ENCODE data around the gene FZD1.

FZD1 gene

DNA sequence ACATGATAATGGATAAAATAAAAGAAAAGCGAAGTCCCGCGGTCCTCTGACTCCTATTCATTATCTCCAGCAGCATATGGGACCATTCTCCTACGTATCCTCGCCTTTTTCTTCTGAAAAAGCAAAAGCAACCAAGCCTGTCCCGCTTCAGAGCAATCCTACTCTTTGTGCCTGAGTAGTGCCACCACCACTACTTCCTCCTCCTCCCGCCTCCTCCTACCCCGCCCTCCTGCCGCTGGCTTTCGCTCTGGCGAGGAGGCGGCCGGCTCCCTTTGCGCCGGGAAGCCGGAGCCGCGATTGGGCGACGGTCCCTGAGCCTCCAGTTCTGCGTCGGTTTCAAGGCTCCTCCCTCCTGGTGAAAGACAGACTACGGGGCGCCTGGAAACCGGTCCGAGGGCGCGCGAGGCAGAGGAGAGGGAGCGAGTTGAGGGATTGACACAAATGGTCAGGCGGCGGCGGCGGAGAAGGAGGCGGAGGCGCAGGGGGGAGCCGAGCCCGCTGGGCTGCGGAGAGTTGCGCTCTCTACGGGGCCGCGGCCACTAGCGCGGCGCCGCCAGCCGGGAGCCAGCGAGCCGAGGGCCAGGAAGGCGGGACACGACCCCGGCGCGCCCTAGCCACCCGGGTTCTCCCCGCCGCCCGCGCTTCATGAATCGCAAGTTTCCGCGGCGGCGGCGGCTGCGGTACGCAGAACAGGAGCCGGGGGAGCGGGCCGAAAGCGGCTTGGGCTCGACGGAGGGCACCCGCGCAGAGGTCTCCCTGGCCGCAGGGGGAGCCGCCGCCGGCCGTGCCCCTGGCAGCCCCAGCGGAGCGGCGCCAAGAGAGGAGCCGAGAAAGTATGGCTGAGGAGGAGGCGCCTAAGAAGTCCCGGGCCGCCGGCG, at the start of gene FZD1:
Gene FZD1 (plus strand): TSS at position 388 of the 878 bp plus-strand sequence. CDS start 448 bp downstream, at position 836.
- DNase-seq (ENCODE audit: low spot score) = peak; percentile 100

DNA sequence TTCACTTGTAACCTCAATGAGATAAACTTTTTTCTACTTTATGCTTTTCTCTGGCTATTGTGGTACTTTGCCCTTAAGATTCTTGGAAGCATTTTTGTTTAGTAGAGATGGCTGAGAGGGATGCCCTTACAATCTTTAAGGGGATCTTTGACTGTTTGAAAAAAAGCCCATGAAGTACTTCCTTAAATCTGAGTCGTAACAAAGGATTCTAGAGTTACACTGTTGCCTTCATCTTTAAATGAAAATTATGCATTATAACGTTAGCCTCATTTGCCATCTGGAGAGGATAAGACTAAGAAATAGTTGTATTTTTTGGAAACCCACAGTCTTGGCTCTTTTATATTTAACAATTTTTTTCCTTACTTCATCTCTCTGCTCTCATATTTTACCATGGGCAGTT, 37.8 kb upstream of the FZD1 start:
- no peak for DNase-seq (ENCODE audit: low spot score)

DNA sequence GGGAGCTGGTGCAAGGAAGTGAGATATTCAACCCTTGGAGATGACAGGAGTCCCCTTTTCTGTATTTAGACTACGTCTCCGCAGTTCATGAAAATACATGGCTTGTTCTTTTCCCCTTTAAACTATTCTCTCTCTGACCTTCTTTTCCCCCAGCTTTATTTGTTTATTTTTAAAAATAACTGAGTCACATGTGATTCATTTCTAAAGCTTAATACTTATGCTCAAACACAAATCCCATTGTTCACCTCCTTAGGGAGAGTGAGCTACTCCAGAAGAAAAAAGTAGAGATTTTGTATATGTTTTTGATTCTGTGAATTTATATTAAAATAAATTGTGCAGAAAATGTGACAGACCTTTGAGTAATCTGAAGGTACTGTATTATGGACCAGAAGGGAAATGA, 35.9 kb upstream of the FZD1 start:
- no peak for DNase-seq (ENCODE audit: low spot score)

DNA sequence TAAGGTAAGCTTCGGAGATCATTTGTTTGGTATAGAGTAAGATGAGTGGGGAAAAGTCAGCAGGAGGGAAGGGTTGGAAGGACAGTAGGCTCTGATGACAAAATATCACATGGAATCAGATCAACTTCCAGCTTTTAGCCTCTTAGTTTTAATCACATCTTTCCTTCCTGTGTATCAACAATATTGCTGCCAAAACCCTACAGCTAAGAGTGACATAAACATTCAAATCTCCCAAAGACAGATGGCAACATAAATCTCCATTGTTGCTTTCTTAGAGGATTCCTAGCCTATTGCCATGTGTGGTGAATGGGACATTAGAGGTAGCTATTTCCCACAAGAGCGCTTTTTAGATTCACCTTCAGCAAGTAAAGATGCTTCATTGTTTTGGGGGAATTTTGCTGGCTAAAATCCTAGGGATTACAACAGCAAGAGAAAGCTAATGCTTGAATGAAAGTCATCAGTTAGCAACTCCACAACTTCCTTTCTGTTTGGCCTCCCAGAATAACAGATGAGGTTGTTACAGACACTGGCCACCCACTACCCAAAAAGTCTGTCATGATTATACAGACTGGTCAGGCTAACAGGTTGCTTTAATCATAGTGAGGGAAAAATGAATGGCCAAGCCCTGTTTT, 35.2 kb upstream of the FZD1 start:
- DNase-seq (ENCODE audit: low spot score) = no peak

DNA sequence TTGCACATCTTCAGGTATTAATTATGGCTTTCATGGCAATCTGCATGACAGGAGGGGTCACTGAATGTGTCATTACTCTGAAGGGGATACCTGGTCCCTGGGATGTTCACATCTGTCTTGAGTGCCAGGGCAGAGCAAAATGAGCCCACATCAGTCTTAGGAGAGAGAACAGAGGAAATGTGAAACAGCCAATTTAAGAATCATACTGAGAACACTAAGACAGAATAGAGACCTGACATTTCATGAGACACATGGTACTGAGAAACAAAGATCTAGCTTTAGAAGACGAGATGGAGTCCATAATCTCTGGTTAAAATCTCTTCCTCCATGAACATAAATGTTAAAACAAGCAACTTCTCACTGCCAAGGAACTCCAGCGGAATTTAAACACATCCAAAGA, 34.1 kb upstream of the FZD1 start:
- DNase-seq (ENCODE audit: low spot score) = no peak

DNA sequence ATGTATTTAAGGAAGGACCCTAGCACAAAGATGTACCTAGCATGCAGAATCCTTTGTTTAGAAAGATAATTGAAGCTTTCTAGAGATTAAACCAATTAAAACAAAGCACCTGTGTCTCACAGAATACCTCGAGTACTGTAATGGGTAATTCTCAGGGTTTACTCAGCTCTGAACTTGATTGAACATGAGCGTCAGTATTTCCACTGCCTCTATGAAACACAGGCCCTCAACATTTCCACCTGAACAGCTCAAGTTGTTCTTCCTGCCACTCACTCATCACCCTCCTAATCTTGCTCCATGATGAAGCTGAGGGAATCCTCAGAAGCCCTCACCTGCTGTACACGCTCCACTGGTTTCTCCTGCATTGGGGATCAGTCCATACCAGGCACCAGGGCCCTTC, 33.7 kb upstream of the FZD1 start:
- DNase-seq (ENCODE audit: low spot score) = no peak

DNA sequence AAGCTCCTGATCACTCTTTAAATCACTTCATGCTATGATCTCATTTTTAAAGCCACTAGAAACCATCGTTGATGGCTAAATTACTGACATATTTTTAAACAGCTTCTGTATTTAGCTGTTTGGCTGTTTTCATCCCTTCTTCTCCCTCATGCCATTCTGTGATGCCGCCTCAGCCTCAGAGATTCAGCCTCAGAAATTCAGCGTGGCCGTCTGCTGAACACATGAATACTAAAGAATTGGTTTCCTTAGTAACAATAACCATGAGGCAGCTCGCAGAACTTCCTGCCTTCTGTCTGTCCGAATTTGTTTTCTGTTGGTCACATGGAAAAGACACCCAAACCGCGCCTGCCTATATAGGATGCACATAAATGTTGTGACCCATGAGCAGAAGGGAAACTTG, 31.0 kb upstream of the FZD1 start:
- DNase-seq (ENCODE audit: low spot score) = no peak

DNA sequence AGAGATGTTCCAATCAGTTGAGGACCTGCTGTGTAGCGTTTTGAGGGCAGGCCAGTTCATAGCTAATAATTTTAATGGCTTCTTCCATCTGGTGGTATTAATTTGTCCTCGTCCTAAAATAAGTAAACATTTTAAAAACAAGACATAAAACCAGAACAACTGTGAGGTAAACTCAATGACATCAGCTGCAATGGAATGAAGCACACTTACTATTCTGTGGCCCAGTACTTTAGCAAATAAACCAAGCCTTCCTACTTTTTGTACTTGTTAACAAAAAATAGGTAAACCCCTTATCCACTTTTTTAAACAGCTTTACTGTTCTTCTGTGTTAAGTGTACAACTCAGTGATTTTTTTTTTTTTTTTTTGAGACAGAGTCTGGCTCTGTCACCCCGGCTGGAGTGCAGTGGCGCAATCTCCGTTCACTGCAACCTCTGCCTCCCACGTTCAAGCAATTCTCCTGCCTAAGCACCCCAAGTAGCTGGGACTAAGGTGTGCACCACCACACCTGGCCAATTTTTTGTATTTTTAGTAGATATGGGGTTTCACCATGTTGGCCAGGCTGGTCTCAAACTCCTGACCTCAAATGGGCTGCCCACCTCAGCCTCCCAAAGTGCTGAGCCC, 28.9 kb upstream of the FZD1 start:
- DNase-seq (ENCODE audit: low spot score) = no peak

DNA sequence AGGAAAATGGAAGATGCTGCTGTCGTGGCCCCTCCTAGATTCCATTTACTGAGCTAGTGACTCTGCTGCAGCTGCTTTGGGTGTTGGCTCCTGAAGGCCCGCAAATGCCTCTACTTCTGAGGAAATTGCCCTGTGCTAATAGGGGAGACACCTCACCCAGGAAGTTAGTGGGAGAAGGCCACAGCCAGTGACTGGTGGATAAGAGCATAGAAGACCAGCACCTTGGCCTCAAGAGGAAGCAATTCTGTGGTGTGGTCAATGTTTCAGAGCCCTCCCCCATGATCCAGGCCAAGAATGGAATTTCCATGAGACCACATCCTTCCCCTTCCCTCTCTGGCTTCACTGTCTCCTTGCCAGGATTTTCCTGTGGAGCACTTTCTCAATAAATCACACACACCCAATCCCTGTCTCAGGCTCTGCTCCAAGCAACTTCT, 25.0 kb upstream of the FZD1 start:
- peak; percentile 99 for DNase-seq (ENCODE audit: low spot score)

DNA sequence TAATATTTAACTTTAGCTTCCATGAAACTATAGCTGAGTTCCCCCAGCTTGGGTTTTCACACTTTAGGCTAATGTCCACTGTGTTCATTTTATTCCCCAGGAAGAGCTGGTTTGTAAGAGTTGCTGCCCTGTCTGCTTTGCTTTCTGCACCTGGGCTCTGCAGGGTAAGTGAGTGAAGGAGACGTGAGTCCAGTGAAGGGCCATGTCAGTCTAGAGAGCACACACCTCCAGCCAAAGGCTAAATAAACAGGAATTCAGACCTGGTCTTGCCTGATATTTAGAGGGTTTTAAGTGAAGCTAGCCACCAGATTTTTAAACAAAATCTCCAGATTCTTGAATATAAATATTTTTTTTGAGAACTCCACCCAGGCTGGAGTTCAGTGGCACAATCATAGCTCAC, 24.5 kb upstream of the FZD1 start:
- peak; percentile 59 for DNase-seq (ENCODE audit: low spot score)

DNA sequence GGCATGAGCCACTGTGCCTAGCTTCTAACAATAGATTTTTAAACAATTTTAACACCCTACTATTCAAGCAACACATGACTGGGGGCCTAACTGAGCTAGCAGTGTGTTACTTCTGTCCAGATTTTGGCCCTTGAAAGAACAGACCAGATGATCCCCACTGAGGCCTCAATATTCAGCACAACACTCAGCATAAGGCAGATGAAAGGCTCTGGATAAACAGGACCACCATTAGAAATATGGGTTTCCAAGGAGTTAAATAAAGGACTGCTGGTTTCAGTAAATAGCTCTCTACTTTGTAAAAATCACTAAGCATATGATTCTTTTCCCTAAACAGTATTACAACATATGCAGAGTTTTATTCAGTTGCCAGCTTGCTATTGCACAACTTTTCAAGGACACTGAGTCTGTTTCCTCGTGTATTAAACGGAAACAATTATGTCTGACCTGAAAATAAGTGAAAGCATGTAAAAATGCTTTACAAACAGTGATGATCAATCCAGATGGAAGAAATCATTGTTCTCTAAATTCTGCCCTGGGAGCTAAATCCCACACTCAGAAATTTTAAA, 23.8 kb upstream of the FZD1 start:
- DNase-seq (ENCODE audit: low spot score) = no peak

DNA sequence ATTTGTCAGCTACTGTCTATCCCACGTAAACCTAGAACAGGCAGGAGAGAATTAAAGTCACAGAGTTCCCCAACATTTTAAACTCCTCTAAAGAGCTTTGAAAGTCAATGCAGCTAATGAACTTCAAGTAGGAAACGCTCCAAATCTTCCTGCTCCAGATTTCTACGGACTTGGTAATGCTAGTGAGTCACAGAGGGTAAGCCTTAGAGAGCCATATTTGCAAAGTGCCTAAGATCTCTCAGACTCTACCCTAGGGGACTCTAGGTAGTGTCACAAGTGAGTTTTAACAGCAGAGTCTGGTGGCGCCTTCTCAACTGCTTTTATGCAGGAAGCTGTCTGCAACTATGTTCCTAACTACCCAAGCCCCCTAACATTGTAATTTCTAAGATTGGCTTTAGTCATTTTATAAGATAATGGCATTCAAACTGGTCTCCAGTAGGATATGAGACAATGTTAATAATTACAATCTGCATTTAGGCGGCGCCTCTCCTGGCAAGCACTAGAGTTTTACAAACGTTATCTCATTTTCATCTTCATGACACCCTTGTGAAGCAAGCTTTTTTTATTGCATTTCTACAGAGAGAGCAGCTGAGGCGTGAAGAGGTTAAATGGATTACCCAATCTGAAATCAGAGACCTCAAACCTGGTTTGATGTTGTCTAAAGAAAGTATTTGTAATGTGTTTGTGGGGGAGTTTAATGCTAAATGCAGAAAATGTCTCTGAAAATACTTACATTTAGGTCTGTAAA, 22.0 kb upstream of the FZD1 start:
- DNase-seq (ENCODE audit: low spot score) = no peak

DNA sequence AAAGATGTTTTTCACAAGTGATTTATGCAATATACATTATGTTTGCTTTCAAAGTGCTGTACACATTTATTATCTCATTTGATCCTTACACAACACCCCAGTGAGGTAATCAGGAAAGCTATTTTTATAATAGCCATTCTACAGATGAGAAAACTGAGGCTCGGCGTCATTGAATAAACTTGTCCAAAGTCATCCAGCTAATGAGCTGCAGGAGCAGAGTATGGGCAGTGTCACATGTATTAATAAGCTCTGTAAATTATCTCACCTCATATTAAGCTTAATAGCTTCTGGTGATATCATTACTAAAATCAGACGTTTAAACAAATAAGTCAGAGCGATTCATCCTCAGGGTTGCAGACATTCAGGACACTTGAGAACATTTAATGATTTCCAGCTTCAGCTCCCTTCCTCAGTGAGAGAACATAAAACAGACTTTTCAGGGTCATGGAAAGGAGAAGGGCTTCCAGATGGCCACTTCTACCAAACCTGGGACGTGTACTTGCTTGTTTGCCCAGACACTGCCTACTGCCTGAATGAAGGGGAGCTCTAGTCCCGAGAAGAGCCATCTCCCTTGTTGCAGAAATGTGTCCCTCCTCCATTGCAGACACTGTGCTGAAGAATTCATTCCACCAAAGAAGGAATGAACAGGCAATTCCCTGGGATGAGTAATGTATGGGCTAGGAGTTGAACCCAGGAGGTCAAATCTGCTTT, 20.5 kb upstream of the FZD1 start:
- DNase-seq (ENCODE audit: low spot score) = no peak

DNA sequence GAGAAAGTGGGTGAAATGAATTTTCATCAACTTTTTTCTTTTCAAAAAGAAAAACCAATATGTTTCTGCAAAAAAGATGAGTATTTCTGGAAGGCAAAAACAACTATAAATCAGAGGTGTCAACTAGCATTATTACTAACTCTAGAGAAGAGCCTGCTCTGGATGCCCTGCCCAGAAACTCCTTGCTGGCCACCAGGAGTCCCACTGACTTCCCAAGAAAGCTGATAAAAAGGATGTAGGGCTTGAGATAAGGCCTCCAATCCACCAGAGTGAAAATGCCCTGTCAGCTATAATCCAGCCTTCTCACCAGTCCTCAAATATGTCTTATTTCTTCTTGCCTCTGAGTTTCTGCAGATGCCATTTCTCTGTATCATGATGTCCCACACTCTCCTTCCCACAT, 16.7 kb upstream of the FZD1 start:
- no peak for DNase-seq (ENCODE audit: low spot score)

DNA sequence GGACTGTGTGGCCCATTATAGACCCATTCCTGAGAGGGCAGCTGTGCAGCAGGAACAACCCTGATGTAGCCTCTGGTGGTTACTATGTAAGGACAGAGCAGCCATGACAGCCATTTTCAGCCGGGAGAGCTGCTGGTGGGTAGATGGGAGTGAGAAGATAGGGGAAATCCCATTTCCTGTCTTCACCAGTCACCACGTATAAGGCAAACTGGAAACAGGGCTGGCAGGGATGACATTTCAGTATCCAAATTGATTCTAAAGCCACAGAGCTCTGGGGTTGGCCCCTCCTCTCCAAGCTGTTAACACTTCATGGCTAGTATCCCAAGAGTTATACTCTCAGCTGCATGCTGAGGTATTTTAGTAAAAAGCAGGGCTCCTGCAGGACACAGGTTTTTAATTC, 15.2 kb upstream of the FZD1 start:
- DNase-seq (ENCODE audit: low spot score) = no peak

DNA sequence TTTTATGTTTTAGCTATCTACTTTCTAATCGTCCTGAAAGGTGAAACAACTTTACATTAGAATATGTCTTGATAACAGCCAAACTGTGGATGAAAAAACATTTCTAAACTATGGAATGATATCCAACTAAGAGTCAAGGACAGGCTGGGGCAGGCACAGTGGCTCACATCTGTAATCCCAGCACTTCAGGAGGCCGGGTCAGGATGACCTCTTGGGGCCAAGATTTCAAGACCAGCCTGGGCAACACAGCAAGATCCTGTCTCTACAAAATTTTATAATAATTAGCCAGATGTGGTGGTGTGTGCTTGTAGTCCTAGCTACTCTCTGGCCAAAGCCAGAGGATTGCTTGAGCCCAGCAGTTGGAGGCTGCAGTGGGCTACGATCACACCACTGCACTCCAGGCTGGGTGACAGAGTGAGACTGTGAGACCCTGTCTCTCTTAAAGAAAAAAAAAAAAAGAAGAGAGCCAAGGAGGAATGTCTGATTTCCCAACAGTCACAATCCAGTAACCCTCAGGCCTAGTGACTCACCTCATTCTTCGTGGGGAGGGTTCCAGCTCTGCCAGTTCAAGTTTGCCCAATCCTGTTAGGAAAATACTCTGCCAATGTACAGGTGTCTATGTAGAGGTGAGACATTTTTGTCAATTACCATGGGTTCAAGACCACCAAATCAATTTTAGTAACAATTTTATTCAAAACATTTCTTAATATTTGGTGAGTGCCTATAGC, 14.6 kb upstream of the FZD1 start:
- no peak for DNase-seq (ENCODE audit: low spot score)

DNA sequence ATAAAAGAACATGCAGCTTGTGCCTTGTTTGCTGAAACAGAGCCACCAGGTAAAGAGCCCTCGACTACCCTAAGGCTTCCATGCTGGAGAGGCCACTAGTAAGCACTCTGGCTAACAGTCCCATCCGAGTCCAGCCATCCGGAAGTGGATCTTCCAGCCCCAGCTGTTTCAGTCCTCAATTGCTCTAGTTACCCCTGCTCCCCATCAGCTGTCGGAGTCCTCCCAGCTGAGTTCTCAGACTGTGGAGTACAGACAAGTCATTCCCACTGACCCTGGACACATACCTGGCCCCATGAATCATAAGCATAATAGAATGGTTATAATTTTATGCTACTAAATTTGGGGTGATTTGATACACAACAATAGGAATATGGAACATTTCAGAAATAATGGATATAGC, 13.5 kb upstream of the FZD1 start:
- no peak for DNase-seq (ENCODE audit: low spot score)

DNA sequence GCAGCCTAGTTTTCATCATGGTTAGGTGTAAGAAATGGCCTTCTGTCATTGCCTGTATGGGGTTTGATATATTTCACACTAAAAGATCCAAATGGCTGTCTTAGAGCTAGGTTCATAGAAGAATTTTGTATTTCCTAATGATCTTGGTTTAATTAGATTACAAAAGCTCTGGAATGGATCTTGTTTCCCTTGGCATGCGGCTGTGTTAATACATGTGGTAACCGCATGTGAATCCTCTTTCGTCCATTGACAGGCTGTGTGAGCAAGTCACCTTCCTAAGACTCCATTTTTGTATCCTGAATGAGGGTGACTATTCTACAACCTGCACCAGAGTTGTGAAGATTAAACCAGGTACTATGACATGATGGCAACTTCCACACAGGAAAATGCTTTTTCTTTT, 12.4 kb upstream of the FZD1 start:
- no peak for DNase-seq (ENCODE audit: low spot score)

DNA sequence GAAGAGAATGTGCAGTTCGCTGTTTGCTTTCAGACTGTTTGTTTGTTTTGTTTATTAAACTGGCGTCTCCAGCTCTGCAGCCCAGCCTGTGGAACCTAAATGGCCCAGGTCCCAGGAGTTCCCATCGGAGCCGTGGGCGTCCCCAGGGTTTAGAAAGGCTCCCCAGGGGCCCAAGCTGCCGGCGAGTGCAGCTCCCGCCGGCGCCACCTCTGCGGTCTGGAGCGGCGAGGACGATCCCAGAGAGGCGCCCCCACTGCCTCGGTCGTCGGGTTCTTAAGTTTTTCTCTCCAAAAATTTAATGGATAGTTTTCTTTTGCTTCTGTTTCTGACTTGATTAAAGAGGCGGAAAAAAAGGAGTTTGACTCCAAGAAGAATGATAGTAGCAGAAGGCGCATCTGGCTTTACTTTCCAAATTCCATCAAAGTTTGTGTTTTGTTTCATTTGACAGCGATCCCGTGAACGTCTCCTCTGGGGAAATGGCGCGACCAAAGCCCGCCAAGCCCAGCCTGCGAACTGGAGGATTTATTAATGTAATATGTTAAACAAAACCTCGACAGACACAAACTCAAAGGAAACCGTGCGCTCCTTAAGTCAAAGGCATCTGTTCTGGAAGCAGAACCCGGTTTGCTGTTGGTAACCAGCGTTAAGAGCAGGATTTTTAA, 718 bp upstream of the FZD1 start:
- DNase-seq (ENCODE audit: low spot score) = peak; percentile 76

Data from SW480 (cell line).